ENCODE results near the gene SPINK7. TPM values are rescaled to one million over a fixed set of nuclear protein-coding genes. Genes with fewer than 3 reads are reported as not detected.

Gene SPINK7
- polyA plus RNA-seq, 1 donor (not counting 4 experiments of a cell fraction or from before 2014, with no cell fraction given) = 0.87 TPM

DNA sequence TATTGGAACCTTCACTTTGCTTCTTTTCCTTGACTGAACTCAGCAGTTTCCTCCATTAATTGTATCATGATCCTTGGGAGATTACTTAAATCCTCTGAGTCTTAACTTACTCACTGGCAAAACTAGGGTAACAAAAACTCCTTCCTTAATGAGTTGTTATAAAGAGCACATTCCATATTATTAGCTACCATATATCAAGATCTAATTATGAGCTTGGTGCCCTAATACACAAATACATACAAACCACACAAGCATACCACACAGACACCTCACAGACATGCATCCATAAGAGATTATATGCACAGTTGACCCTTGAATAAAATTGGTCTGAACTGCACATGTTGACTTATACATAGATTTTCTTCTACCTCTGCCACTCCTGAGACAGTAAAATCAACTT, 2.5 kb upstream of the SPINK7 start:
- dilution Hi-C loops (cut with MboI; ENCODE audit: extremely low pct_ligation_motif_present, low sequenced_read_pairs) = no loop called here
- no peak for TF ChIP-seq EZH2 (IDR thresholded peaks at IDR 0.05; ENCODE audit: low read length)
- TF ChIP-seq CTCF (optimal IDR thresholded peaks at IDR 0.05 in 1 of 3, IDR thresholded peaks at IDR 0.05 in 1 of 3, conservative IDR thresholded peaks at IDR 0.05 in 1 of 3; ENCODE audit: extremely low read depth in 1 of 3, insufficient read depth in 2 of 3, low read length in 3 of 3) = no peak
- H3K9me1 ChIP-seq (ENCODE audit: control insufficient read depth, extremely low read depth, insufficient read depth, low read length) = no peaks in the 10 kb centered on the region

DNA sequence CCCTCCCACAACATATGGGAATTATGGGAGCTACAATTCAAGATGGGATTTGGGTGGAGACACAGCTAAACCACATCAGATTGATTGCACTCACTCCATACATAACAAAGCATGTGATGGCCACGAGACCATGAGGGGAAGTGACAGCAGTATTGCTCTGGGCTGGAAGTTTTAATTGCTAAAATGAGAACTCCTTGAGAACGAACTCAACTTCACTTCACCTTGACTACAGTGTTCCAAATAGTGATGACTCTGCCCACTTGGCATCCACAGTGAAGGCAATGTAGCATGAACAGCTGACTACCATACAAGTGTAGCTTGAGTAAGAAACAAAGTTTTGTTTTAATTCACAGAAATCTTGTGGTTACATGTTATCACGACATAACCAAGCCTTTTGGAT, 739 bp upstream of the SPINK7 start:
- dilution Hi-C loops (cut with MboI; ENCODE audit: extremely low pct_ligation_motif_present, low sequenced_read_pairs) = no loop called here
- Histone ChIP-seq H3K27me3 (ENCODE audit: control insufficient read depth, extremely low read depth, insufficient read depth, low read length) (no peaks in the 10 kb centered on the region), H3K9ac (ENCODE audit: control insufficient read depth, extremely low read depth, insufficient read depth, low read length) (no peak overlapping the region), H3K4me3 (ENCODE audit: control insufficient read depth in 2 of 3, extremely low read depth in 1 of 3, insufficient read depth in 2 of 3, low read depth in 1 of 3, low read length in 3 of 3) (no peak overlapping the region), H4K20me1 (ENCODE audit: control insufficient read depth, extremely low read depth, insufficient read depth, low read length) (no peaks in the 10 kb centered on the region), H2AFZ (ENCODE audit: control insufficient read depth, low read length) (no peak overlapping the region), H3K4me2 (ENCODE audit: control insufficient read depth, extremely low read depth, insufficient read depth, low read depth, low read length) (no peak overlapping the region), H3K79me2 (ENCODE audit: control insufficient read depth, insufficient read depth, low read length) (no peaks in the 10 kb centered on the region), H3K4me1 (ENCODE audit: control insufficient read depth, extremely low read depth, insufficient read depth, low read length) (no peaks in the 10 kb centered on the region), H3K27ac (ENCODE audit: control insufficient read depth, insufficient read depth, low read length) (no peak overlapping the region), H3K36me3 (ENCODE audit: control insufficient read depth in 2 of 2, extremely low read depth in 1 of 2, insufficient read depth in 2 of 2, low read length in 2 of 2) (no peaks in the 10 kb centered on the region), H3K9me1 (ENCODE audit: control insufficient read depth, extremely low read depth, insufficient read depth, low read length) (no peaks in the 10 kb centered on the region), H3K9me3 (ENCODE audit: control insufficient read depth, low read depth, low read length) (no peaks in the 10 kb centered on the region)
- FAIRE-seq (no peak), DNase-seq (ENCODE audit: low read depth, low spot score) (no peak)
- TF ChIP-seq CTCF (optimal IDR thresholded peaks at IDR 0.05 in 1 of 3, IDR thresholded peaks at IDR 0.05 in 1 of 3, conservative IDR thresholded peaks at IDR 0.05 in 1 of 3; ENCODE audit: extremely low read depth in 1 of 3, insufficient read depth in 2 of 3, low read length in 3 of 3) (no peak), EZH2 (IDR thresholded peaks at IDR 0.05; ENCODE audit: low read length) (no peak)

More for the DNA sequence above, 2.5 kb upstream of the SPINK7 start:
- no peaks in the 10 kb centered on the region for H3K4me1 ChIP-seq (ENCODE audit: control insufficient read depth, extremely low read depth, insufficient read depth, low read length)
- no peak overlapping the region for H3K4me2 ChIP-seq (ENCODE audit: control insufficient read depth, extremely low read depth, insufficient read depth, low read depth, low read length)
- no peak overlapping the region for H3K4me3 ChIP-seq (ENCODE audit: control insufficient read depth in 2 of 3, extremely low read depth in 1 of 3, insufficient read depth in 2 of 3, low read depth in 1 of 3, low read length in 3 of 3)
- H3K36me3 ChIP-seq (ENCODE audit: control insufficient read depth in 2 of 2, extremely low read depth in 1 of 2, insufficient read depth in 2 of 2, low read length in 2 of 2) = no peaks in the 10 kb centered on the region
- no peak overlapping the region for H3K9ac ChIP-seq (ENCODE audit: control insufficient read depth, extremely low read depth, insufficient read depth, low read length)
- no peaks in the 10 kb centered on the region for H3K27me3 ChIP-seq (ENCODE audit: control insufficient read depth, extremely low read depth, insufficient read depth, low read length)
- no peak overlapping the region for H3K27ac ChIP-seq (ENCODE audit: control insufficient read depth, insufficient read depth, low read length)
- H2AFZ ChIP-seq (ENCODE audit: control insufficient read depth, low read length) = no peak overlapping the region
- no peak for DNase-seq (ENCODE audit: low read depth, low spot score)
- no peaks in the 10 kb centered on the region for H3K79me2 ChIP-seq (ENCODE audit: control insufficient read depth, insufficient read depth, low read length)
- no peaks in the 10 kb centered on the region for H3K9me3 ChIP-seq (ENCODE audit: control insufficient read depth, low read depth, low read length)
- H4K20me1 ChIP-seq (ENCODE audit: control insufficient read depth, extremely low read depth, insufficient read depth, low read length) = no peaks in the 10 kb centered on the region
- no peak for FAIRE-seq
